Keratinocyte (primary cell): ENCODE data around the gene BCAS4.

Experiments
- CTCF ChIP-seq, 3 experiments: IDR thresholded peaks in 1 of 3; conservative IDR thresholded peaks in 1 of 3; optimal IDR thresholded peaks in 1 of 3; 2 replicates in 2 of 3; 3 replicates in 1 of 3; pipeline versions ENCODE3 to v1.5.1; 2011; ENCODE audit warnings: low read length in 3 of 3, mild to moderate bottlenecking in 3 of 3, moderate library complexity in 2 of 3, control low read depth in 1 of 3, inconsistent platforms in 1 of 3; ENCODE audit not compliant: insufficient read depth in 2 of 3; ENCODE audit errors: extremely low read depth in 1 of 3
- EZH2 ChIP-seq: IDR thresholded peaks from one replicate; pipeline ENCODE4 v1.6.1; 2012; ENCODE audit warnings: inconsistent platforms, mild to moderate bottlenecking, low read length, moderate library complexity

- no peak for TF ChIP-seq EZH2
- TF ChIP-seq CTCF (optimal IDR thresholded peaks at IDR 0.05 in 1 of 3, IDR thresholded peaks at IDR 0.05 in 1 of 3, conservative IDR thresholded peaks at IDR 0.05 in 1 of 3; ENCODE audit: extremely low read depth in 1 of 3, insufficient read depth in 2 of 3, low read length in 3 of 3), result no peak
Measured at GRCh38 chr20:50845566-50846215, 50.8 kb downstream of the BCAS4 start.
